IMR-90 (cell line): ENCODE measurements around the gene IRAK3. TPM values are rescaled to one million over a fixed set of nuclear protein-coding genes. Genes with fewer than 3 reads are reported as not detected.

Source experiments
- ATAC-seq: fragments of 200-7000 bp; cut with Tn5 transposase; 2 replicates; pipeline ENCODE4 v1.9.1; 2020; ENCODE audit warnings: low read depth, mild to moderate bottlenecking, moderate library complexity
- BruUV-seq: library from RNA; stranded (reverse); fragments of 400-500 nt; replicated peaks from 2 replicates; lab custom pipeline; 2021; lab: Mats Ljungman, UMichigan
- CTCF ChIA-PET: fragments of 300-600 bp; formaldehyde crosslinking; extraction: SDS; loops from one replicate; lab custom pipeline; 2021; ENCODE audit warnings: antibody characterized with exemption; lab: Yijun Ruan, JAX
- POLR2A ChIA-PET: fragments of 300-600 bp; sonication (Branson Sonifier 250); formaldehyde crosslinking; loops from one replicate; lab custom pipeline; 2022; ENCODE audit warnings: antibody characterized with exemption; ENCODE audit not compliant: unreplicated experiment; lab: Charles Lee
- DNase-seq: peaks from one replicate; pipeline ENCODE4 v3.0.0; 2013
- H2AFZ ChIP-seq: replicated peaks from 2 replicates; pipeline ENCODE3; 2013; ENCODE audit warnings: low read length, mild to moderate bottlenecking; ENCODE audit not compliant: poor library complexity
- H2AK5ac ChIP-seq: 2 replicates; pipeline ENCODE4 v1.6.1; 2013; ENCODE audit warnings: low read depth, low read length, inconsistent platforms
- H2AK9ac ChIP-seq: replicated peaks from 2 replicates; pipeline ENCODE3; 2013; ENCODE audit warnings: mild to moderate bottlenecking, low read depth, low read length, moderate library complexity; ENCODE audit not compliant: poor library complexity
- H2BK120ac ChIP-seq: 2 replicates; pipeline ENCODE4 v1.6.1; 2013; ENCODE audit warnings: low read depth, low read length, inconsistent platforms
- H2BK15ac ChIP-seq: 3 replicates; pipeline ENCODE4 v1.6.1; 2013; ENCODE audit warnings: low read depth, low read length, inconsistent platforms
- H2BK20ac ChIP-seq: 2 replicates; pipeline ENCODE4 v1.6.1; 2013; ENCODE audit warnings: low read depth, mild to moderate bottlenecking, inconsistent platforms, low read length, moderate library complexity
- H2BK5ac ChIP-seq: 2 replicates; pipeline ENCODE4 v1.6.1; 2013; ENCODE audit warnings: mild to moderate bottlenecking, low read depth, low read length, inconsistent platforms; ENCODE audit not compliant: poor library complexity, severe bottlenecking
- H3K14ac ChIP-seq: replicated peaks from 2 replicates; pipeline ENCODE4 v1.6.1; 2013; ENCODE audit warnings: low read depth, low read length, inconsistent platforms
- H3K18ac ChIP-seq: 2 replicates; pipeline ENCODE4 v1.6.1; 2013; ENCODE audit warnings: low read depth, low read length, control low read depth
- H3K23ac ChIP-seq: 2 replicates; pipeline ENCODE4 v1.6.1; 2013; ENCODE audit warnings: low read depth, low read length, inconsistent platforms
- H3K27ac ChIP-seq: 2 replicates; pipeline ENCODE4 v1.5.1; 2013; ENCODE audit warnings: mild to moderate bottlenecking, control low read depth, low read length; ENCODE audit not compliant: insufficient read depth
- H3K27me3 ChIP-seq: 2 replicates; pipeline ENCODE4 v1.6.1; 2013; ENCODE audit warnings: low read length; ENCODE audit not compliant: control insufficient read depth, insufficient read depth
- H3K36me3 ChIP-seq: 2 replicates; pipeline ENCODE4 v1.6.1; 2013; ENCODE audit warnings: low read length, mixed read lengths; ENCODE audit not compliant: control insufficient read depth, insufficient read depth
- H3K4ac ChIP-seq: 2 replicates; pipeline ENCODE4 v1.6.1; 2013; ENCODE audit warnings: low read depth, low read length, inconsistent platforms
- H3K4me1 ChIP-seq: 2 replicates; pipeline ENCODE4 v1.6.1; 2013; ENCODE audit warnings: low read length, mixed read lengths; ENCODE audit not compliant: control insufficient read depth, insufficient read depth
- H3K4me2 ChIP-seq: 2 replicates; pipeline ENCODE4 v1.6.1; 2013; ENCODE audit warnings: low read depth, mild to moderate bottlenecking, control low read depth, low read length, moderate library complexity
- H3K4me3 ChIP-seq: 2 replicates; pipeline ENCODE4 v1.5.1; 2013; ENCODE audit warnings: low read depth, mild to moderate bottlenecking, control low read depth, low read length, moderate library complexity; ENCODE audit not compliant: insufficient read depth
- H3K56ac ChIP-seq: 2 replicates; pipeline ENCODE4 v1.6.1; 2013; ENCODE audit warnings: low read length, inconsistent platforms; ENCODE audit not compliant: insufficient read depth; ENCODE audit errors: extremely low read depth
- H3K79me1 ChIP-seq, 2 experiments: 2 replicates each; pipeline ENCODE4 v1.6.1; 2013; ENCODE audit warnings: low read length in 2 of 2, inconsistent platforms in 1 of 2, low read depth in 1 of 2
- H3K9ac ChIP-seq: 2 replicates; pipeline ENCODE4 v1.6.1; 2013; ENCODE audit warnings: low read depth, low read length, control low read depth
- H3K9me1 ChIP-seq: 2 replicates; pipeline ENCODE4 v1.6.1; 2013; ENCODE audit warnings: low read length, inconsistent platforms; ENCODE audit not compliant: insufficient read depth
- H3K9me3 ChIP-seq: 2 replicates; pipeline ENCODE4 v1.6.1; 2013; ENCODE audit warnings: low read length; ENCODE audit not compliant: control insufficient read depth, insufficient read depth
- H4K20me1 ChIP-seq: 2 replicates; pipeline ENCODE4 v1.6.1; 2013; ENCODE audit warnings: low read length, inconsistent platforms; ENCODE audit not compliant: insufficient read depth
- H4K5ac ChIP-seq: 2 replicates; pipeline ENCODE4 v1.6.1; 2013; ENCODE audit warnings: mild to moderate bottlenecking, low read depth, low read length, control low read depth
- H4K8ac ChIP-seq, 2 experiments: 2 replicates each; pipeline ENCODE4 v1.6.1; 2013; ENCODE audit warnings: low read depth in 2 of 2, low read length in 2 of 2, control low read depth in 1 of 2, inconsistent platforms in 1 of 2
- H4K91ac ChIP-seq: 2 replicates; pipeline ENCODE4 v1.6.1; 2013; ENCODE audit warnings: low read depth, low read length, inconsistent platforms; ENCODE audit not compliant: insufficient read depth
- RAD21 ChIP-seq: IDR thresholded peaks from 2 replicates; pipeline ENCODE4 v1.6.1; 2012; ENCODE audit warnings: low read length, improper control_type of control experiment
- WGBS, 2 experiments: methylation state at CpG; one replicate each; pipeline versions ENCODE4 v1.1.5 to v1.1.7; 2013; ENCODE audit warnings: missing lambda C conversion rate in 2 of 2; ENCODE audit not compliant: insufficient read length in 1 of 2; ENCODE audit errors: extremely low coverage in 2 of 2; 5-methylcytosine and 5-hydroxymethylcytosine counted together
- dilution Hi-C: fragments of 300-500 bp; cut with HindIII; formaldehyde crosslinking; loops from one replicate; pipeline ENCODE4 v1.14.3; 2018; ENCODE audit warnings: low sequenced_read_pairs; ENCODE audit not compliant: unreplicated experiment
- in situ Hi-C: fragments of 300-500 bp; cut with MboI; formaldehyde crosslinking; loops from 3 replicates; pipeline ENCODE4 v1.14.3; 2019; ENCODE audit warnings: low sequenced_read_pairs, inconsistent platforms, mixed read lengths
- intact Hi-C: fragments of 100-400 bp; cut with micrococcal nuclease; formaldehyde crosslinking; loops from 2 replicates; pipeline ENCODE4 v1.10.0; 2022
- polyA plus RNA-seq, 3 experiments: library from polyadenylated mRNA; depleted of rRNA; stranded (reverse); fragments of >200 nt; gene quantifications; 2 replicates each; pipeline ENCODE4 v1.2.3, GENCODE V29; 2012; ENCODE audit warnings: low replicate concordance in 1 of 3
- total RNA-seq: library from RNA; depleted of rRNA; stranded (reverse); fragments of >200 nt; gene quantifications from 2 replicates; pipeline ENCODE4 v1.2.3, GENCODE V29; 2012

Gene IRAK3
- total and polyA plus RNA-seq, 2 of the 4 experiments (the other 2 are of a cell fraction), result 0.53 to 0.72 TPM

DNA sequence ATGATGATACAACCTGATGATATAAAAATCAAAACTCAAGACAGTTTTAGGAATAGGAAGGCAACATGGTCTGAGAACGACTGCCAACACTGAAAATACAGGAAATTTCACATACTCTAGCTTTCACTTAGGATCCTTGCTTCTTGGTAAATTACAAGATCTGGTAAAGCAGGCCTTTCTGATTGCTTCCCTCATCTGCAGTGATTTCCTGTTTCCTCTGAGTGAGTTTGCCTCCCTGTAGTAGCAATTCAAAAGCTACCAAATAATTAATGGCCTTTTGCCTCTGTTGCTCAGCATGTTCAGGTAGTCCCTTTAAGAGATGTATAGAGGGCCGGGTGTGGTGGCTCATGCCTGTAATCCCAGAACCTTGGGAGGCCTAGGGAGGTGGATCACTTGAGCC lies 2.0 kb upstream of the IRAK3 start:
- Histone ChIP-seq H3K4ac (no peak overlapping the region), H4K20me1 (no peaks in the 10 kb centered on the region), H3K27me3 (peaks cover 9% of the 10 kb centered on the region), H4K5ac (no peak overlapping the region), H3K4me2 (no peak overlapping the region), H3K79me1 (no peaks in the 10 kb centered on the region), H2AK5ac (no peak overlapping the region), H2BK5ac (no peak overlapping the region), H3K56ac (no peak overlapping the region), H3K36me3 (no peaks in the 10 kb centered on the region), H3K23ac (no peak overlapping the region), H2BK20ac (no peak overlapping the region), H3K9me1 (no peaks in the 10 kb centered on the region), H2BK120ac (no peak overlapping the region), H3K9me3 (no peaks in the 10 kb centered on the region), H3K18ac (no peak overlapping the region), H3K27ac (no peak overlapping the region), H2BK15ac (no peak overlapping the region), H4K8ac (no peak overlapping the region), H4K91ac (no peak overlapping the region), H3K4me1 (no peaks in the 10 kb centered on the region; the same call in 1 of the 2 replicates), H3K9ac (no peak overlapping the region), H3K14ac (no peak overlapping the region), H2AFZ (no peak overlapping the region), H2AK9ac (no peak overlapping the region), H3K4me3 (no peak overlapping the region)
- no peak for TF ChIP-seq RAD21
- no TSS peak for BruUV-seq
- DNase-seq (no peak), ATAC-seq (no peak)
- WGBS, 2 experiments, result no CpG with 5 or more reads among the region's 2 CpGs
- dilution Hi-C loops (no loop called here), intact Hi-C loops (no loop called here), in situ Hi-C loops (no loop called here)
- ChIA-PET CTCF (no interaction called here), POLR2A (no interaction called here)
